NT2/D1 (cell line): ENCODE data around the gene CELF5.

Experiments used
- SUZ12 ChIP-seq: IDR thresholded peaks from 2 replicates; pipeline ENCODE4 v1.6.1; 2011; ENCODE audit not compliant: insufficient read length, insufficient read depth; ENCODE audit errors: extremely low read depth
- YY1 ChIP-seq: IDR thresholded peaks from 2 replicates; pipeline ENCODE4 v1.6.1; 2011; ENCODE audit not compliant: insufficient read length, insufficient read depth
- ZNF274 ChIP-seq: IDR thresholded peaks from 2 replicates; pipeline ENCODE4 v1.6.1; 2011; ENCODE audit warnings: mild to moderate bottlenecking, low read depth, low read length

DNA sequence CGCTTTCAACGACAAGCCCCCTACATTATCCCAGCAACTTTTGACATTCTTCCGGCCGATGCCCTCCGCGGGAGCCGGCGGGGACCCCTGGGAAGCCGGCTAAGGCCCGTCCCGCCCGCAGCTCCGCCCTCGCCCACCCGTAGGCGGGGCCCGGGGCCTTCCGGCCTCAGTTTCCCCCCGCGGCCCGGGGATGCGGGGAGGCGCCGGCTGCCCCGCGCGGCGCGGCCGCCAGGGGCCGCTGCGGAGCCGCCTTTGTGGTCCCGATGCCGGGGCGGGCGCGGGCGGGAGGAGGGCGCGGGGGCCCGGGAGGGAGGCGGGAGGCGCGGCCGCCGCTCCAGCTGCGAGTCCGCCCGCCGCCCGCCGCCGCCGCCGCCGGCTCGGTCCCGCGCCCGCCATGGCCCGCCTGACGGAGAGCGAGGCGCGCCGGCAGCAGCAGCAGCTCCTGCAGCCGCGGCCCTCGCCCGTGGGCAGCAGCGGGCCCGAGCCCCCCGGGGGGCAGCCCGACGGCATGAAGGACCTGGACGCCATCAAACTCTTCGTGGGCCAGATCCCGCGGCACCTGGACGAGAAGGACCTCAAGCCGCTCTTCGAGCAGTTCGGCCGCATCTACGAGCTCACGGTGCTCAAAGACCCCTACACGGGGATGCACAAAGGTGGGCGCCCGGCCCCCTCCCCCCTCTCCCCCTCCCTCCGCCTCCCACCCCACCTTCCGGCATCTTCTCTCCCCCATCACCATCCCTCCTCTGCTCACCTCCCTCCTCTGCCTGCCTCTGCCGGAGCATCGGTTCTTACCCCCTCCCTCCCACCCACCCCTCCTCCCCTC lies at the start of gene CELF5:
- TF ChIP-seq SUZ12 (no peak), YY1 (no peak), ZNF274 (no peak)
